ENCODE results near the gene PXK. TPM values are rescaled to one million over a fixed set of nuclear protein-coding genes. Genes with fewer than 3 reads are reported as not detected.

PXK gene
- total RNA-seq, 1 donor from 2014 or later = 14.3 TPM

GRCh38 chr3:58331593-58332152, 1.0 kb upstream of the PXK start:
- Histone ChIP-seq H3K27ac (no peak overlapping the region), H3K4me3 (no peak overlapping the region), H3K9ac (no peak overlapping the region), H2AFZ (replicated peaks) (no peak overlapping the region), H3F3A (ENCODE audit: low read depth) (peaks cover 9% of the 10 kb centered on the region), H4K20me1 (ENCODE audit: low read depth) (no peaks in the 10 kb centered on the region), H3K36me3 (no peaks in the 10 kb centered on the region), H3K4me1 (peaks cover 14% of the 10 kb centered on the region), H3K27me3 (peaks cover 16% of the 10 kb centered on the region), H3K4me2 (no peak overlapping the region), H3K9me3 (ENCODE audit: low read depth) (no peaks in the 10 kb centered on the region), H3K79me2 (ENCODE audit: low read depth) (no peaks in the 10 kb centered on the region)
- H3K27ac Mint-ChIP-seq = no peak overlapping the region
- no peaks in the 10 kb centered on the region for H3K36me3 Mint-ChIP-seq
- peak overlapping the region; percentile 86 for H3K4me3 Mint-ChIP-seq
- peaks cover 19% of the 10 kb centered on the region for H3K4me1 Mint-ChIP-seq
- DNase-seq (ENCODE audit: low spot score) = no peak
- H3K27me3 Mint-ChIP-seq (ENCODE audit: insufficient read depth, low read depth) = peaks cover 9% of the 10 kb centered on the region
- TF ChIP-seq, protein P1, sequence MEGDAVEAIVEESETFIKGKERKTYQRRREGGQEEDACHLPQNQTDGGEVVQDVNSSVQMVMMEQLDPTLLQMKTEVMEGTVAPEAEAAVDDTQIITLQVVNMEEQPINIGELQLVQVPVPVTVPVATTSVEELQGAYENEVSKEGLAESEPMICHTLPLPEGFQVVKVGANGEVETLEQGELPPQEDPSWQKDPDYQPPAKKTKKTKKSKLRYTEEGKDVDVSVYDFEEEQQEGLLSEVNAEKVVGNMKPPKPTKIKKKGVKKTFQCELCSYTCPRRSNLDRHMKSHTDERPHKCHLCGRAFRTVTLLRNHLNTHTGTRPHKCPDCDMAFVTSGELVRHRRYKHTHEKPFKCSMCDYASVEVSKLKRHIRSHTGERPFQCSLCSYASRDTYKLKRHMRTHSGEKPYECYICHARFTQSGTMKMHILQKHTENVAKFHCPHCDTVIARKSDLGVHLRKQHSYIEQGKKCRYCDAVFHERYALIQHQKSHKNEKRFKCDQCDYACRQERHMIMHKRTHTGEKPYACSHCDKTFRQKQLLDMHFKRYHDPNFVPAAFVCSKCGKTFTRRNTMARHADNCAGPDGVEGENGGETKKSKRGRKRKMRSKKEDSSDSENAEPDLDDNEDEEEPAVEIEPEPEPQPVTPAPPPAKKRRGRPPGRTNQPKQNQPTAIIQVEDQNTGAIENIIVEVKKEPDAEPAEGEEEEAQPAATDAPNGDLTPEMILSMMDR (IDR thresholded peaks at IDR 0.05) = no peak
- TF ChIP-seq EZH2phosphoT487 (IDR thresholded peaks at IDR 0.05) (no peak), EZH2 (IDR thresholded peaks at IDR 0.05) (no peak)
- H3K9me3 Mint-ChIP-seq = no peaks in the 10 kb centered on the region

GRCh38 chr3:58333206-58334012, 717 bp downstream of the PXK start:
- Histone ChIP-seq H3K79me2 (ENCODE audit: low read depth) (no peaks in the 10 kb centered on the region), H3K36me3 (no peaks in the 10 kb centered on the region), H3K9ac (no peak overlapping the region), H3F3A (ENCODE audit: low read depth) (peaks cover 9% of the 10 kb centered on the region), H3K4me2 (peak overlapping the region; percentile 96), H3K4me3 (peak overlapping the region; percentile 90), H3K27me3 (peaks cover 16% of the 10 kb centered on the region), H3K4me1 (peaks cover 14% of the 10 kb centered on the region), H3K27ac (no peak overlapping the region), H2AFZ (replicated peaks) (peak overlapping the region; percentile 95), H4K20me1 (ENCODE audit: low read depth) (no peaks in the 10 kb centered on the region), H3K9me3 (ENCODE audit: low read depth) (no peaks in the 10 kb centered on the region)
- no peaks in the 10 kb centered on the region for H3K9me3 Mint-ChIP-seq
- peak; percentile 55 for DNase-seq (ENCODE audit: low spot score)
- TF ChIP-seq EZH2 (IDR thresholded peaks at IDR 0.05) (no peak), EZH2phosphoT487 (IDR thresholded peaks at IDR 0.05) (peak; percentile 34)
- H3K4me1 Mint-ChIP-seq = peaks cover 19% of the 10 kb centered on the region
- no peaks in the 10 kb centered on the region for H3K36me3 Mint-ChIP-seq
- peak overlapping the region; percentile 100 for H3K4me3 Mint-ChIP-seq
- peaks cover 9% of the 10 kb centered on the region for H3K27me3 Mint-ChIP-seq (ENCODE audit: insufficient read depth, low read depth)
- peak overlapping the region; percentile 79 for H3K27ac Mint-ChIP-seq

GRCh38 chr3:58334013-58334321, 1.3 kb downstream of the PXK start:
- Mint-ChIP-seq H3K4me3 (peak overlapping the region; percentile 100), H3K27ac (no peak overlapping the region), H3K4me1 (peaks cover 19% of the 10 kb centered on the region), H3K9me3 (no peaks in the 10 kb centered on the region), H3K36me3 (no peaks in the 10 kb centered on the region), H3K27me3 (ENCODE audit: insufficient read depth, low read depth) (peaks cover 9% of the 10 kb centered on the region)
- peak; percentile 34 for DNase-seq (ENCODE audit: low spot score)
- H3K36me3 ChIP-seq = no peaks in the 10 kb centered on the region
- peaks cover 9% of the 10 kb centered on the region for H3F3A ChIP-seq (ENCODE audit: low read depth)
- no peak overlapping the region for H2AFZ ChIP-seq (replicated peaks)
- H3K27me3 ChIP-seq = peaks cover 16% of the 10 kb centered on the region
- peaks cover 14% of the 10 kb centered on the region for H3K4me1 ChIP-seq
- TF ChIP-seq EZH2phosphoT487 (IDR thresholded peaks at IDR 0.05) (no peak), EZH2 (IDR thresholded peaks at IDR 0.05) (no peak)
- TF ChIP-seq, protein P1 (IDR thresholded peaks at IDR 0.05) = no peak
- no peak overlapping the region for H3K9ac ChIP-seq
- H3K79me2 ChIP-seq (ENCODE audit: low read depth) = no peaks in the 10 kb centered on the region
- no peak overlapping the region for H3K27ac ChIP-seq
- H3K4me3 ChIP-seq = peak overlapping the region; percentile 90
- H3K9me3 ChIP-seq (ENCODE audit: low read depth) = no peaks in the 10 kb centered on the region
- H3K4me2 ChIP-seq = peak overlapping the region; percentile 96
- H4K20me1 ChIP-seq (ENCODE audit: low read depth) = no peaks in the 10 kb centered on the region

DNA sequence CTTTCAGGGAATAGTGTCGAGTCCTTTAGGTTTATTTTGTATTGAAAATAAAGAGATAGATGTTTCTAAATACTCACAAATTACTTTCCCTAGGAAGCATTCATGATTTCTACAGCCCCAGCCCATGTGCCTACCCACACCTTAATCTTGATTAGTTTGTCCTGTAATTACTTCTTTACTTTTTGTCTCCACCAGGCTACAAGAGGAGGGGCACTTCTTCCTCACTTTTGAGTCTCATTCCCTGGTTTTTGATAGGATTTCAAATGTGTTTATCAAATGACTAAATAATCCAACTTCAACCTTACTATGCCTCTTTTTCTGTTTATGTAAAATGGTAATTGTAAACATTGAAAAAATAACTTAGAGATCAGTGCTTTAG, 1.8 kb downstream of the PXK start:
- Histone ChIP-seq H3K36me3 (no peaks in the 10 kb centered on the region), H3K9ac (no peak overlapping the region), H3F3A (ENCODE audit: low read depth) (peaks cover 9% of the 10 kb centered on the region), H3K4me1 (peaks cover 14% of the 10 kb centered on the region), H3K9me3 (ENCODE audit: low read depth) (no peaks in the 10 kb centered on the region), H3K27ac (no peak overlapping the region), H3K4me2 (peak overlapping the region; percentile 96), H2AFZ (replicated peaks) (no peak overlapping the region), H3K79me2 (ENCODE audit: low read depth) (no peaks in the 10 kb centered on the region), H3K27me3 (peaks cover 16% of the 10 kb centered on the region), H3K4me3 (no peak overlapping the region), H4K20me1 (ENCODE audit: low read depth) (no peaks in the 10 kb centered on the region)
- peaks cover 9% of the 10 kb centered on the region for H3K27me3 Mint-ChIP-seq (ENCODE audit: insufficient read depth, low read depth)
- H3K4me1 Mint-ChIP-seq = peaks cover 19% of the 10 kb centered on the region
- H3K4me3 Mint-ChIP-seq = peak overlapping the region; percentile 76
- H3K9me3 Mint-ChIP-seq = no peaks in the 10 kb centered on the region
- no peak for DNase-seq (ENCODE audit: low spot score)
- TF ChIP-seq, protein P1 (IDR thresholded peaks at IDR 0.05) = no peak
- TF ChIP-seq EZH2phosphoT487 (IDR thresholded peaks at IDR 0.05) (no peak), EZH2 (IDR thresholded peaks at IDR 0.05) (no peak)
- no peaks in the 10 kb centered on the region for H3K36me3 Mint-ChIP-seq
- H3K27ac Mint-ChIP-seq = no peak overlapping the region
